Measurements from ENCODE around the gene FOXE1.

DNA sequence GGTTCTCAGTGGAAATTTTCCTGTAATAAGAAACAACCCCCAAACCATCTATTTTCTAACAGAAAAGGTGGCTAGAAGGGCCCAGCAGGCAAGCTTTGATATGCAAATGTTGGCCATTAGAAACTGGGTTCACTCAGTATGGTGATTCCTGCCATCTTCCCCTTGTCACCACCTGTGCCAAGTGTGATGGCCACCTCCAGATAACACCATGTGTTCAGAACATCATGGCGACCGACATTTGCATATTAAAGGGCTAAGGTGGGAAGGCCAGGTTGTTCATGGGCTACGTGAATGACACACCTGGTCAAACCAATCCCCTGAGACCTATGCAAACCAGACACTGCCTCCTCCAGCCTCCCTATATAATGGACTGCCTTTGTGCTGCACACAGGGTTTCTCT, 20.4 kb downstream of the FOXE1 start:
- TF ChIP-seq ZNF501 (tag by site-specific recombination; IDR thresholded peaks at IDR 0.05), result no peak
- TF ChIP-seq, protein P1, sequence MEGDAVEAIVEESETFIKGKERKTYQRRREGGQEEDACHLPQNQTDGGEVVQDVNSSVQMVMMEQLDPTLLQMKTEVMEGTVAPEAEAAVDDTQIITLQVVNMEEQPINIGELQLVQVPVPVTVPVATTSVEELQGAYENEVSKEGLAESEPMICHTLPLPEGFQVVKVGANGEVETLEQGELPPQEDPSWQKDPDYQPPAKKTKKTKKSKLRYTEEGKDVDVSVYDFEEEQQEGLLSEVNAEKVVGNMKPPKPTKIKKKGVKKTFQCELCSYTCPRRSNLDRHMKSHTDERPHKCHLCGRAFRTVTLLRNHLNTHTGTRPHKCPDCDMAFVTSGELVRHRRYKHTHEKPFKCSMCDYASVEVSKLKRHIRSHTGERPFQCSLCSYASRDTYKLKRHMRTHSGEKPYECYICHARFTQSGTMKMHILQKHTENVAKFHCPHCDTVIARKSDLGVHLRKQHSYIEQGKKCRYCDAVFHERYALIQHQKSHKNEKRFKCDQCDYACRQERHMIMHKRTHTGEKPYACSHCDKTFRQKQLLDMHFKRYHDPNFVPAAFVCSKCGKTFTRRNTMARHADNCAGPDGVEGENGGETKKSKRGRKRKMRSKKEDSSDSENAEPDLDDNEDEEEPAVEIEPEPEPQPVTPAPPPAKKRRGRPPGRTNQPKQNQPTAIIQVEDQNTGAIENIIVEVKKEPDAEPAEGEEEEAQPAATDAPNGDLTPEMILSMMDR (tag by site-specific recombination; IDR thresholded peaks at IDR 0.05), result no peak
- TF ChIP-seq ZNF214 (tag by site-specific recombination; IDR thresholded peaks at IDR 0.05; ENCODE audit: borderline replicate concordance), result no peak
- TF ChIP-seq ZNF639 (tag by site-specific recombination; IDR thresholded peaks at IDR 0.05), result no peak

Data from HEK293 (cell line).